ENCODE data around the gene SMPX. TPM values are rescaled to one million over a fixed set of nuclear protein-coding genes. Genes with fewer than 3 reads are reported as not detected.

Gene SMPX
- total RNA-seq, 1 donor from 2014 or later, result 3.5 TPM

GRCh38 chrX:21770631-21771321 is 12.9 kb upstream of the SMPX start:
- no peak for DNase-seq (ENCODE audit: low spot score in 2 of 2, unreplicated experiment in 2 of 2)
- Mint-ChIP-seq H3K4me3 (no peak overlapping the region), H3K9me3 (peaks cover 32% of the 10 kb centered on the region), H3K36me3 (no peaks in the 10 kb centered on the region), H3K27ac (no peak overlapping the region), H3K4me1 (peaks cover 3% of the 10 kb centered on the region), H3K27me3 (ENCODE audit: low read depth) (no peaks in the 10 kb centered on the region)
- TF ChIP-seq, protein P1, sequence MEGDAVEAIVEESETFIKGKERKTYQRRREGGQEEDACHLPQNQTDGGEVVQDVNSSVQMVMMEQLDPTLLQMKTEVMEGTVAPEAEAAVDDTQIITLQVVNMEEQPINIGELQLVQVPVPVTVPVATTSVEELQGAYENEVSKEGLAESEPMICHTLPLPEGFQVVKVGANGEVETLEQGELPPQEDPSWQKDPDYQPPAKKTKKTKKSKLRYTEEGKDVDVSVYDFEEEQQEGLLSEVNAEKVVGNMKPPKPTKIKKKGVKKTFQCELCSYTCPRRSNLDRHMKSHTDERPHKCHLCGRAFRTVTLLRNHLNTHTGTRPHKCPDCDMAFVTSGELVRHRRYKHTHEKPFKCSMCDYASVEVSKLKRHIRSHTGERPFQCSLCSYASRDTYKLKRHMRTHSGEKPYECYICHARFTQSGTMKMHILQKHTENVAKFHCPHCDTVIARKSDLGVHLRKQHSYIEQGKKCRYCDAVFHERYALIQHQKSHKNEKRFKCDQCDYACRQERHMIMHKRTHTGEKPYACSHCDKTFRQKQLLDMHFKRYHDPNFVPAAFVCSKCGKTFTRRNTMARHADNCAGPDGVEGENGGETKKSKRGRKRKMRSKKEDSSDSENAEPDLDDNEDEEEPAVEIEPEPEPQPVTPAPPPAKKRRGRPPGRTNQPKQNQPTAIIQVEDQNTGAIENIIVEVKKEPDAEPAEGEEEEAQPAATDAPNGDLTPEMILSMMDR (IDR thresholded peaks at IDR 0.05; ENCODE audit: unreplicated experiment), result no peak

GRCh38 chrX:21766101-21766500 is 8.2 kb upstream of the SMPX start:
- peaks cover 12% of the 10 kb centered on the region for H3K9me3 Mint-ChIP-seq
- no peak overlapping the region for H3K4me3 Mint-ChIP-seq
- no peak overlapping the region for H3K27ac Mint-ChIP-seq
- H3K4me1 Mint-ChIP-seq, result peaks cover 2% of the 10 kb centered on the region
- peaks cover 2% of the 10 kb centered on the region for H3K36me3 Mint-ChIP-seq
- no peaks in the 10 kb centered on the region for H3K27me3 Mint-ChIP-seq (ENCODE audit: low read depth)
- DNase-seq (ENCODE audit: low spot score in 2 of 2, unreplicated experiment in 2 of 2), result no peak
- TF ChIP-seq, protein P1 (IDR thresholded peaks at IDR 0.05; ENCODE audit: unreplicated experiment), result no peak

GRCh38 chrX:21764008-21764407 is 6.1 kb upstream of the SMPX start:
- Mint-ChIP-seq H3K4me1 (no peaks in the 10 kb centered on the region), H3K36me3 (peaks cover 2% of the 10 kb centered on the region), H3K27ac (no peak overlapping the region), H3K4me3 (no peak overlapping the region), H3K9me3 (peaks cover 12% of the 10 kb centered on the region), H3K27me3 (ENCODE audit: low read depth) (no peaks in the 10 kb centered on the region)
- DNase-seq (ENCODE audit: low spot score in 2 of 2, unreplicated experiment in 2 of 2), result no peak
- TF ChIP-seq, protein P1 (IDR thresholded peaks at IDR 0.05; ENCODE audit: unreplicated experiment), result no peak

DNA sequence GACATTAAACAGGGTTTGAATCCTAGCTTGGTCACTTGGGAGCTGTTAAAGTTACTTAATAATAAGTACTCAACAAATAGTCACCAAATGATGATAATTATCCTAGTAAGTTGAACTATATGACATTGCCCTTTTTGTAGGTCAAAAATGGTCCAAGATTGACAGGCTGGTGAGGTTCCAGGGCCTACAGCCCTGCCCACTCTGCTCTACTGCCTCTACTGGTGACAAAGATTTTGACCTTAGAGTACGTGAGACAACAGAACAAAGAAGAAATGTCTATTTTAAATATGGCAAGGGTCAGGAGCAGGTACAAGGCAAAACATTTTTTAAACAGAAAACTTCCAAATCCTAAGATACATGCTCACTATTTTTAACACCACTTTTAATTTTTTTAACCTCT is 572 bp upstream of the SMPX start:
- Mint-ChIP-seq H3K27ac (no peak overlapping the region), H3K9me3 (no peaks in the 10 kb centered on the region), H3K27me3 (ENCODE audit: low read depth) (peaks cover 1% of the 10 kb centered on the region), H3K4me1 (peaks cover 18% of the 10 kb centered on the region), H3K4me3 (no peak overlapping the region), H3K36me3 (no peaks in the 10 kb centered on the region)
- TF ChIP-seq, protein P1 (IDR thresholded peaks at IDR 0.05; ENCODE audit: unreplicated experiment), result no peak
- no peak for DNase-seq (ENCODE audit: low spot score in 2 of 2, unreplicated experiment in 2 of 2)

DNA sequence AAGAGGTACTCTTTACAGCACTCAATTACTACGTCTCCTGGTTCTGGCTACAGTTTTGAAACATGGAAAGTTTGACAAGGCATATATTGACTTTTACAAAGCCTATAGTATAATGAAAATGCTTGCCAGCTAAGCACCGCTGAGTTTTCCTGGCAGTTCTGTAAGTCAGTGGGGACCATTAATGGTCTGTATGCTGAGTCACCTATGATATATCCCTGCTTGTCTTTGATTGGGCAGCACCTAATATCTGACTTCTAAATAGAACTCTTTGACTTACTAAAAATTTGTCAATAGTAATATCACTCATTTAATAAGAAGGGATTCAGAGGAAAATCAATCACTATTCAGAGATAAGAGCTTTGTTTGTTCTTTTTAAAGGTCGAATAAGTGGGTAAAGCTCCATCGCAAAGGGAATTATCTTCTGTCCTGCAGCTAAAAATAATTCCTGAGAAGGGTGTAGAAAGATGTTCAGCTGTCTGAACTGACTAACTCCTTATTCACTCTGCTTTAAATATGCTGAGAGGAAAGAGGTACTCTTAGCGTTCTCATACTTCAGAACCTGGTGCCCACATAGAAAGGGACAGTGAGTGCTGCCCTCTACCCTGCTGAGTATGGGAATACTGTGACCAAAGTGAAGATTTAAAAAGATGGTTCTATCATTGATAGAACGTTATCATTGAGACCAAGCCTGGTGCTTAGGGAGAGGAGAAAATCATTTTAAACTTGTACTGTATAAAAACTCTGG is 959 bp downstream of the SMPX start:
- Mint-ChIP-seq H3K27me3 (ENCODE audit: low read depth) (peaks cover 1% of the 10 kb centered on the region), H3K36me3 (no peaks in the 10 kb centered on the region), H3K4me1 (peaks cover 18% of the 10 kb centered on the region), H3K27ac (no peak overlapping the region), H3K4me3 (no peak overlapping the region), H3K9me3 (no peaks in the 10 kb centered on the region)
- TF ChIP-seq, protein P1 (IDR thresholded peaks at IDR 0.05; ENCODE audit: unreplicated experiment), result no peak
- DNase-seq (ENCODE audit: low spot score in 2 of 2, unreplicated experiment in 2 of 2), result no peak

Data from mesothelial cell of epicardium (in vitro differentiated cells).